ENCODE measurements around the gene BTN2A1.

The BTN2A1 gene

GRCh38 chr6:26514984-26515383 is 57.2 kb downstream of the BTN2A1 start:
- TF ChIP-seq CTCF (IDR thresholded peaks at IDR 0.05), result no peak
- Histone ChIP-seq H3K4me1 (no peaks in the 10 kb centered on the region), H3K9me3 (ENCODE audit: control insufficient read depth, low read length) (no peaks in the 10 kb centered on the region), H2AFZ (no peak overlapping the region), H3K79me2 (no peaks in the 10 kb centered on the region), H3K4me2 (ENCODE audit: low read length) (no peak overlapping the region), H3K27me3 (ENCODE audit: control insufficient read depth, insufficient read depth, low read length) (no peaks in the 10 kb centered on the region), H3K9ac (no peak overlapping the region), H3K36me3 (ENCODE audit: control insufficient read depth, insufficient read depth, low read length) (no peaks in the 10 kb centered on the region), H3K27ac (no peak overlapping the region), H3K4me3 (ENCODE audit: low read depth, low read length) (no peak overlapping the region)

DNA sequence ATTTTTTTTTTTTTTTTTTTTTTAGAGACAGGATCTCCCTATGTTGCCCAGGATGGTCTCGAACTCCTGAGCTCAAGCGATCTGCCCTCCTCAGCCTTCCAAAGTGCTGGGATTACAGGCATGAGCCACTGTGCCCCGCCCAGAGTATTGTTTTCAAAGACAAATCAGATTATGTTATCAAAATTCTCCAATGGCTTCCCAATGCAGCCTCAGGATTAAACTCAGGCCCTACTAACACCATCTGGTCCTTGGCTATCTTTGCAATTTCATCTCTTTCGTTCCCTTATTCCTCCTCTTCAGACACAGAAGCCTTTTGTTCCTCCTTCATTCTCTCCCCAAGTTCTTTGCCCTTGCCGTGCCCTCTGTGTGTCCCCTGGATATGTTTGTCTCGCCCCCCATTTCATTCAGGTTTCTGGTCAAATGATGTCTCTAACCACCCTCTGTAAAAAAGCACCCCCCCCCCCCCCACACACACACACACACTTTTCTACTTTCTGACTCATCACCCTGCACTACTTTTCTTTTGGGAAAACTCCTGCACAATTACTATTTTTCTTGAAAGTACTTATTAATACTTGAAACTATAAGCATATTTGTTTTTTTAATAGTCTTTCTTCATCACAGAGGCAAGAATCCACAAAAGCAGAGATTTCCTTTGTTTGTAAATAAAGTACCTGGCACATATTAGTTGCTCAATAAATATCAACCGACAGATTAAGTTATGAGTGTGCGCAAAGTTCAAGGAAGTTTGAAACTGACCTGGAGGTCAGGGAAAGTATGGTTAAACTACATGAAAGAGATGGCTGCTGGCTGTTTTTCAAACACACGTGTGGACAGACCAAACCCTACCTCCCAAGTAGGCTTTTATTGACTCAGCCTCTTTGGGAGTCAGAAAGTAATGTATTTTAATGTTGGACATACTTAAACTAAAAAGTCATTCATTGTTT is 59.0 kb downstream of the BTN2A1 start:
- TF ChIP-seq CTCF (IDR thresholded peaks at IDR 0.05), result no peak
- Histone ChIP-seq H3K4me1 (no peaks in the 10 kb centered on the region), H3K27me3 (ENCODE audit: control insufficient read depth, insufficient read depth, low read length) (no peaks in the 10 kb centered on the region), H3K9ac (no peak overlapping the region), H3K9me3 (ENCODE audit: control insufficient read depth, low read length) (no peaks in the 10 kb centered on the region), H3K4me2 (ENCODE audit: low read length) (no peak overlapping the region), H2AFZ (no peak overlapping the region), H3K4me3 (ENCODE audit: low read depth, low read length) (no peak overlapping the region), H3K27ac (no peak overlapping the region), H3K79me2 (no peaks in the 10 kb centered on the region), H3K36me3 (ENCODE audit: control insufficient read depth, insufficient read depth, low read length) (no peaks in the 10 kb centered on the region)
